Caco-2 (cell line): ENCODE measurements around the gene SH3D19. TPM values are rescaled to one million over a fixed set of nuclear protein-coding genes. Genes with fewer than 3 reads are reported as not detected.
"Not testable (repeated sequence)": the region's sequence is repeated elsewhere in the genome, so short reads cannot be mapped to it uniquely, and the experiment has no call there.

Source experiments
- BruUV-seq: library from RNA; stranded (reverse); fragments of 400-500 nt; replicated peaks from 2 replicates; lab custom pipeline; 2021; lab: Mats Ljungman, UMichigan
- CTCF ChIA-PET: fragments of 300-600 bp; sonication (Branson Sonifier 250); formaldehyde crosslinking; loops from one replicate; lab custom pipeline; 2022; ENCODE audit warnings: antibody characterized with exemption; lab: Charles Lee
- POLR2A ChIA-PET: fragments of 300-600 bp; sonication (Branson Sonifier 250); formaldehyde crosslinking; loops from one replicate; lab custom pipeline; 2022; ENCODE audit warnings: antibody characterized with exemption; lab: Charles Lee
- DNase-seq, 2 experiments: peaks; one replicate each; pipeline versions ENCODE4 v3.0.0 to v3.0.0-alpha.2; 2020 to 2022
- H3K27me3 ChIP-seq: replicated peaks from 2 replicates; pipeline ENCODE4 v1.6.0; 2011; ENCODE audit warnings: low read length; ENCODE audit not compliant: control insufficient read depth, insufficient read depth
- H3K36me3 ChIP-seq: 2 replicates; pipeline ENCODE4 v1.5.1; 2011; ENCODE audit warnings: low read length; ENCODE audit not compliant: control insufficient read depth, insufficient read depth
- H3K4me1 ChIP-seq: fragments of 250-450 bp; sonication (Bioruptor Pico); 2 replicates; pipeline ENCODE4 v1.5.1; 2020; ENCODE audit warnings: mild to moderate bottlenecking
- H3K4me3 ChIP-seq: 2 replicates; pipeline ENCODE4 v1.5.1; 2011; ENCODE audit warnings: low read depth, mild to moderate bottlenecking, control low read depth, low read length
- H3K9me3 ChIP-seq: fragments of 250-450 bp; sonication (Bioruptor Pico); 2 replicates; pipeline ENCODE4 v1.5.1; 2020; ENCODE audit warnings: mild to moderate bottlenecking, moderate library complexity
- H3K27ac Mint-ChIP-seq: one replicate; pipeline ENCODE4 v1.8.0; 2022; ENCODE audit warnings: mixed read lengths; ENCODE audit not compliant: unreplicated experiment
- H3K27me3 Mint-ChIP-seq: one replicate; pipeline ENCODE4 v1.8.0; 2022; ENCODE audit warnings: mixed read lengths; ENCODE audit not compliant: insufficient read depth, unreplicated experiment
- H3K36me3 Mint-ChIP-seq: one replicate; pipeline ENCODE4 v1.8.0; 2022; ENCODE audit warnings: mild to moderate bottlenecking, mixed read lengths; ENCODE audit not compliant: insufficient read depth, unreplicated experiment
- H3K4me1 Mint-ChIP-seq: one replicate; pipeline ENCODE4 v1.8.0; 2022; ENCODE audit warnings: low read depth, mixed read lengths; ENCODE audit not compliant: unreplicated experiment
- H3K4me3 Mint-ChIP-seq: one replicate; pipeline ENCODE4 v1.8.0; 2022; ENCODE audit warnings: mild to moderate bottlenecking, moderate library complexity, mixed read lengths; ENCODE audit not compliant: unreplicated experiment
- H3K9me3 Mint-ChIP-seq: one replicate; pipeline ENCODE4 v1.8.0; 2022; ENCODE audit warnings: mixed read lengths; ENCODE audit not compliant: unreplicated experiment
- intact Hi-C: fragments of 100-400 bp; cut with micrococcal nuclease; formaldehyde crosslinking; loops from one replicate; pipeline ENCODE4 v1.10.0; 2022; ENCODE audit not compliant: unreplicated experiment
- total RNA-seq: library from RNA; stranded (reverse); gene quantifications from 2 replicates; pipeline ENCODE4 v1.2.3, GENCODE V29; 2022
- TF ChIP-seq, protein P1 (sequence below), 2 experiments: fragments of 200-600 bp in 1 of 2; IDR thresholded peaks; 1 replicate in 1 of 2; 2 replicates in 1 of 2; pipeline versions ENCODE4 v1.5.1 to v1.8.0; 2011 to 2022; ENCODE audit warnings: antibody characterized with exemption in 1 of 2, control low read depth in 1 of 2, inconsistent platforms in 1 of 2, low read depth in 1 of 2, low read length in 1 of 2, mild to moderate bottlenecking in 1 of 2, moderate library complexity in 1 of 2; ENCODE audit not compliant: insufficient read depth in 1 of 2, severe bottlenecking in 1 of 2, unreplicated experiment in 1 of 2

The SH3D19 gene
- total RNA-seq, 1 experiment from 2014 or later, result 57.8 TPM

DNA sequence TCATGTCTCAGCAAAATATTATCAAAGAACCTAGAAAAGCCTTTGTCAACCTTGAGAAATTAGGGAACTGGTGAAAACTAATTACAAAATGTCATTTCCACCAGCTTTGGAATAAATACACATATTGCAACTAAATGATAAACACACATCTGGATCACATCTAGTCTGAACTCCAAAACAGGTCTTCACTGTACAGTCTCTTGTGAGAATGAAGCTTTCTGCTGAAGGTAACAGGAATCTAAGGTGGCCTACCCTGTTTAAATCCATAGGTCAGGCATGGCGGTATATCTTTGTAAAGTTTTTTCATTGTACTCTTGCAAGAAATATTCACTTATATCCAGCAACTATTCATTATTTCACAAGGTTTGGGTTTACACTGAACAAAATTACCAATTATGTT, 1.7 kb downstream of the SH3D19 start:
- ChIA-PET POLR2A (no interaction called here), CTCF (no interaction called here)
- H3K4me1 ChIP-seq, result peaks cover 31% of the 10 kb centered on the region
- no peaks in the 10 kb centered on the region for H3K36me3 ChIP-seq
- peak overlapping the region; percentile 89 for H3K27ac Mint-ChIP-seq
- no peak for DNase-seq
- H3K9me3 Mint-ChIP-seq, result no peaks in the 10 kb centered on the region
- no peaks in the 10 kb centered on the region for H3K27me3 ChIP-seq
- H3K36me3 Mint-ChIP-seq, result no peaks in the 10 kb centered on the region
- peak overlapping the region; percentile 86 for H3K4me3 Mint-ChIP-seq
- TF ChIP-seq, protein P1, sequence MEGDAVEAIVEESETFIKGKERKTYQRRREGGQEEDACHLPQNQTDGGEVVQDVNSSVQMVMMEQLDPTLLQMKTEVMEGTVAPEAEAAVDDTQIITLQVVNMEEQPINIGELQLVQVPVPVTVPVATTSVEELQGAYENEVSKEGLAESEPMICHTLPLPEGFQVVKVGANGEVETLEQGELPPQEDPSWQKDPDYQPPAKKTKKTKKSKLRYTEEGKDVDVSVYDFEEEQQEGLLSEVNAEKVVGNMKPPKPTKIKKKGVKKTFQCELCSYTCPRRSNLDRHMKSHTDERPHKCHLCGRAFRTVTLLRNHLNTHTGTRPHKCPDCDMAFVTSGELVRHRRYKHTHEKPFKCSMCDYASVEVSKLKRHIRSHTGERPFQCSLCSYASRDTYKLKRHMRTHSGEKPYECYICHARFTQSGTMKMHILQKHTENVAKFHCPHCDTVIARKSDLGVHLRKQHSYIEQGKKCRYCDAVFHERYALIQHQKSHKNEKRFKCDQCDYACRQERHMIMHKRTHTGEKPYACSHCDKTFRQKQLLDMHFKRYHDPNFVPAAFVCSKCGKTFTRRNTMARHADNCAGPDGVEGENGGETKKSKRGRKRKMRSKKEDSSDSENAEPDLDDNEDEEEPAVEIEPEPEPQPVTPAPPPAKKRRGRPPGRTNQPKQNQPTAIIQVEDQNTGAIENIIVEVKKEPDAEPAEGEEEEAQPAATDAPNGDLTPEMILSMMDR (IDR thresholded peaks at IDR 0.05; ENCODE audit: insufficient read depth in 1 of 2, low read depth in 1 of 2, low read length in 1 of 2, severe bottlenecking in 1 of 2, unreplicated experiment in 1 of 2), result no peak
- H3K4me3 ChIP-seq, result peak overlapping the region; percentile 59
- no peaks in the 10 kb centered on the region for H3K27me3 Mint-ChIP-seq
- peaks cover 27% of the 10 kb centered on the region for H3K4me1 Mint-ChIP-seq
- H3K9me3 ChIP-seq, result peaks cover 3% of the 10 kb centered on the region; the same call in 1 of the 2 replicates
- intact Hi-C loops, result loop anchor here (1.0 to 2.0 kb wide), 4 partner anchors 10 to 86 kb away; partner anchors contain the start of genes FHIP1A and PRSS48
- BruUV-seq, result no TSS peak

DNA sequence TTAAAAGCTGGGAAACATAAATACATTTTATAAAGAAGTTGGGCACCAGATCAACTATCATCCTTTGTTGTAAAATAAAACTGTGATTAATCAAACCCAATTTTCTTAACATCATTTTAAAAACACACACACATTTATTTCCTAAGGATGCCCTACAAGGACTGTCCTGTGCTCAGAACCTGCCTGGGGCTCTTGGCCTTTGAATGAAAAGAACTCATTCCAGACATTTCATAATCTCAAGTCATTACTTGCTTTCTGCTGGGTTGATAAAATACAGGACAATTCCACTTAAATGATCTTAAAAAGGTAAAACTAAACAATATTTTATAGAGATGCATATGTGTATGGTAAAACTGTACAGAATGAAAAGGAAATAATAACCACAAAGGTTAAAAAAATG, 2.8 kb downstream of the SH3D19 start:
- H3K4me3 Mint-ChIP-seq, result peak overlapping the region; percentile 86
- Histone ChIP-seq H3K9me3 (peaks cover 3% of the 10 kb centered on the region; the same call in 1 of the 2 replicates), H3K4me3 (no peak overlapping the region; the same call in 1 of the 2 replicates), H3K4me1 (peaks cover 32% of the 10 kb centered on the region), H3K27me3 (no peaks in the 10 kb centered on the region), H3K36me3 (no peaks in the 10 kb centered on the region)
- no peak for DNase-seq
- H3K36me3 Mint-ChIP-seq, result no peaks in the 10 kb centered on the region
- TF ChIP-seq, protein P1 (IDR thresholded peaks at IDR 0.05; ENCODE audit: insufficient read depth in 1 of 2, low read depth in 1 of 2, low read length in 1 of 2, severe bottlenecking in 1 of 2, unreplicated experiment in 1 of 2), result no peak
- intact Hi-C loops, result no loop called here
- H3K9me3 Mint-ChIP-seq, result no peaks in the 10 kb centered on the region
- no TSS peak for BruUV-seq
- no peaks in the 10 kb centered on the region for H3K27me3 Mint-ChIP-seq
- ChIA-PET CTCF (no interaction called here), POLR2A (no interaction called here)
- peak overlapping the region; percentile 89 for H3K27ac Mint-ChIP-seq
- H3K4me1 Mint-ChIP-seq, result peaks cover 28% of the 10 kb centered on the region

DNA sequence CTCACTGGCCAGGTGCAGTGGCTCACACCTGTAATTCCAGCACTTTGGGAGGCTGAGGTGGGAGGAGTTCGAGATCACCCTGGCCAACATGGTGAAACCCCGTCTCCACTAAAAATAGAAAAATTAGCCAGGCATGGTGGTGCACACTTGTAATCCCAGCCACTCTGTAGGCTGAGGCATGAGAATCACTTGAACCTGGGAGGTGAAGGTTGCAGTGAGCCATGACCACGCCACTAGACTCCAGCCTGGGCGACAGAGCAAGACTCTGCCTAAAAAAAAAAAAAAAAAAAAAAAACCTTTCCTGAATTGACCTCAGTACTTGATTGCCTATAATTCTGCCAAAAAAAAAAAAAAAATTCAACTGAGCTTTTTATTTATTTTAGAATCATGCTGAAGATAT, 3.2 kb downstream of the SH3D19 start:
- CTCF ChIA-PET, H3K27ac Mint-ChIP-seq, POLR2A ChIA-PET, H3K27me3 ChIP-seq, H3K36me3 ChIP-seq, DNase-seq, intact Hi-C loops, BruUV-seq, H3K4me3 ChIP-seq, H3K9me3 Mint-ChIP-seq, H3K9me3 ChIP-seq, H3K27me3 Mint-ChIP-seq, H3K36me3 Mint-ChIP-seq: not testable (repeated sequence)
- peaks cover 32% of the 10 kb centered on the region for H3K4me1 Mint-ChIP-seq
- peaks cover 36% of the 10 kb centered on the region for H3K4me1 ChIP-seq
- peak overlapping the region; percentile 37 for H3K4me3 Mint-ChIP-seq
